ENCODE data around the gene SLC25A42. TPM values are rescaled to one million over a fixed set of nuclear protein-coding genes. Genes with fewer than 3 reads are reported as not detected.

SLC25A42 gene
- polyA plus RNA-seq, 3 donors from 2014 or later: 10.4 to 24.8 (median 12.9) TPM

DNA sequence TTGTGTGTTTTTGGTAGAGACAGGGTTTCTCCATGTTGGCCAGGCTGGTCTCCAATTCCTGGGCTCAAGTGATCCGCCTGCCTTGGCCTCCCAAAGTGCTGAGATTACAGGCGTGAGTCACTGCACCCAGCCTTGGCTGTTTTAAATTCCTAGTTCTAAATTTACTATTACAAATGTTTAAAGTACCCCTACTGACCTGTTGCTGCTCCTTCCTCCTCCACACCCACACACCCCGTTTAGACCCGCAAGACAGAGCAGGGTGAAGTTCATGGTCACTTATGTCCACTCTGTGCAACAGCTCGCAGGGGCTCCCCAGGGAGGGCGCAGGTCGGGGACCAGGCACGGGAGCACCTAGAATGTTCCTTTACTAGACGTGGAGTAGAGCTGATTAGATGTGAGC lies 45.8 kb downstream of the SLC25A42 start:
- no peak for DNase-seq
- Mint-ChIP-seq H3K9me3 (no peaks in the 10 kb centered on the region), H3K4me1 (peaks cover 9 to 17% of the 10 kb centered on the region in 2 donors), H3K27ac (no peak overlapping the region), H3K36me3 (peaks cover 0 to 8% (median 0%) of the 10 kb centered on the region in 3 donors), H3K4me3 (peak overlapping the region in 2 of 5 donors; percentile 10 to 14), H3K27me3 (ENCODE audit: low read depth in 3 of 3) (no peaks in the 10 kb centered on the region)

GRCh38 chr19:19110410-19111135 lies 46.8 kb downstream of the SLC25A42 start:
- Mint-ChIP-seq H3K27me3 (ENCODE audit: low read depth in 3 of 3) (no peaks in the 10 kb centered on the region), H3K36me3 (peaks cover 0 to 8% (median 0%) of the 10 kb centered on the region in 3 donors)

DNA sequence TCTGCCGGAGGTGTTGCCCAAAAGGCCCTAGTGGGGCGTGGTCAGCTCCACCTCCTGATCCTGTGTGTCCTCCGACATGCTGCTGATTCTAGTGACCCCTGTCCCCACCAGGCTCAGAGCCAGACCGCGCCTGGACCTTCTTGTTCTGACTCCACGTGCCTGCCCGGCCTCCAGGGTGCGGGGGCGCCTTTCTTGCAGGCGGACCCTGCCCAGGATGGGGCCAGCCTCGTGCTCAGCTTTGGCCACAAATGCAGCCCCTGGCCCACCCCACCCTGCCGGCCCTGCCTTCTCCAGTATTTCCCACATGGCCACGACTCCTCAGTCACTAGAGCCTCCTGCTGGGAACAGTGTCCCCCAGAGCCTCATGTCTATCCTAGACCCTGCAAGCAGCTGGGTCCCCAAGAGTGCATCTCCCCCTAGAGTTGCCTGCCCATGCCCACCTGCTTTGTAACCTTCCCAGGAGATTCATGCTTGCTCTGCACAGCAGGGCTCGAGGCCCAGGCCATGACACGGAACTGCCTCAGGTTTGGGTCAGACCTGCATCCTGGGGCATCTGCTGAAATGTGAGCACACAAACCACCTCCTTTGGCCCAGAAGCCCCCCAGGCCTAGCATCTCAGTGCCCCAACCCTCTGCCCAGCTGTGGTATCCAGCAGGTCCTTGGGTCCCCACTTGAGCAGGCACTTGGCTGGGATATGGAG lies 47.5 kb downstream of the SLC25A42 start:
- Mint-ChIP-seq H3K4me1 (peaks cover 9 to 15% of the 10 kb centered on the region in 2 donors), H3K36me3 (peaks cover 0 to 8% (median 0%) of the 10 kb centered on the region in 3 donors), H3K9me3 (no peaks in the 10 kb centered on the region), H3K27me3 (ENCODE audit: low read depth in 3 of 3) (no peaks in the 10 kb centered on the region), H3K27ac (no peak overlapping the region), H3K4me3 (no peak overlapping the region)
- no peak for DNase-seq

More at GRCh38 chr19:19110410-19111135, 46.8 kb downstream of the SLC25A42 start:
- Mint-ChIP-seq H3K4me1 (peaks cover 9 to 15% of the 10 kb centered on the region in 2 donors), H3K9me3 (no peaks in the 10 kb centered on the region), H3K4me3 (no peak overlapping the region), H3K27ac (no peak overlapping the region)
- DNase-seq: peak in 2 of 3 donors; percentile 16 to 30

DNA sequence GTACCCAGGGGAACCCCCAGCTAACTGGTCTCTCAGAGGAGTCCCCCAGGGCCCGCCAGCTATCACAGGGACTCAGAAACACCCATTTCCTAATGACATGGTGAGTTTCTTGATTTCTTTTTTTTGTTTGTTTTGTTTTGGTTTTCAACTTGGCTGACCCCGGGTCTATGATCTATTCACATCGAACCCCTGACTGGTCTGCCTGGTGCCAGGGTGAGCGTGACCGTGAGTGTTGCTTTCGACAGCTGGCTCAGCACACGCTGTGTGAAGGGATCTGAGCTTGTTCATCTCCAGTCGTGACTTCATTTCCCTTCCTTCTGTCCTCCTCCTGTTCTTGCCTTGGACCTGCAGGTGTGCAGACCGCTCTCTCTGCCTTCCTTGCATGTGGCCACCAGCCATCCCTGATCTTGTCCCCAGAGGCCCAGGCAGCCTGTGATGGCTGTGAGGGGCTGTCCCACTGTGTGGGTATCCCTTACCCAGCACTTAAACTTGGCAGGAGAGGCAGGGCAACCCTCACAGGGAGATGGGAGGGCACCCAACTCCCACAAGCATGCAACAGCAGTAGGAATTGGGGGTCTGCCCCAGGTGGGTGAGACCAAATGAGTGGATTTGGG lies 48.3 kb downstream of the SLC25A42 start:
- Mint-ChIP-seq H3K9me3 (no peaks in the 10 kb centered on the region), H3K27me3 (ENCODE audit: low read depth in 3 of 3) (no peaks in the 10 kb centered on the region), H3K4me3 (no peak overlapping the region), H3K27ac (peak overlapping the region in 3 of 6 donors; percentile 36 to 64 (median 57)), H3K4me1 (peaks cover 9 to 15% of the 10 kb centered on the region in 2 donors), H3K36me3 (peaks cover 0 to 8% (median 0%) of the 10 kb centered on the region in 3 donors)
- DNase-seq: no peak

GRCh38 chr19:19113040-19113626 lies 49.3 kb downstream of the SLC25A42 start:
- Mint-ChIP-seq H3K36me3 (no peaks in the 10 kb centered on the region), H3K4me1 (peaks cover 9 to 15% of the 10 kb centered on the region in 2 donors), H3K4me3 (no peak overlapping the region), H3K27me3 (ENCODE audit: low read depth in 3 of 3) (no peaks in the 10 kb centered on the region), H3K9me3 (no peaks in the 10 kb centered on the region), H3K27ac (peak overlapping the region in 2 of 6 donors; percentile 11 to 12)
- no peak for DNase-seq

GRCh38 chr19:19115954-19116353 lies 52.2 kb downstream of the SLC25A42 start:
- Mint-ChIP-seq H3K4me1 (peaks cover 9 to 10% of the 10 kb centered on the region in 2 donors), H3K27me3 (ENCODE audit: low read depth in 3 of 3) (no peaks in the 10 kb centered on the region), H3K9me3 (no peaks in the 10 kb centered on the region), H3K4me3 (no peak overlapping the region), H3K36me3 (no peaks in the 10 kb centered on the region), H3K27ac (no peak overlapping the region)
- peak; percentile 28 to 49 (median 39) for DNase-seq

GRCh38 chr19:19119325-19120237 lies 55.8 kb downstream of the SLC25A42 start:
- DNase-seq: no peak
- Mint-ChIP-seq H3K27ac (no peak overlapping the region), H3K27me3 (ENCODE audit: low read depth in 3 of 3) (no peaks in the 10 kb centered on the region), H3K9me3 (peaks cover 0 to 4% (median 0%) of the 10 kb centered on the region in 6 donors), H3K4me1 (no peaks in the 10 kb centered on the region), H3K4me3 (no peak overlapping the region), H3K36me3 (peaks cover 12 to 21% (median 19%) of the 10 kb centered on the region in 3 donors)

DNA sequence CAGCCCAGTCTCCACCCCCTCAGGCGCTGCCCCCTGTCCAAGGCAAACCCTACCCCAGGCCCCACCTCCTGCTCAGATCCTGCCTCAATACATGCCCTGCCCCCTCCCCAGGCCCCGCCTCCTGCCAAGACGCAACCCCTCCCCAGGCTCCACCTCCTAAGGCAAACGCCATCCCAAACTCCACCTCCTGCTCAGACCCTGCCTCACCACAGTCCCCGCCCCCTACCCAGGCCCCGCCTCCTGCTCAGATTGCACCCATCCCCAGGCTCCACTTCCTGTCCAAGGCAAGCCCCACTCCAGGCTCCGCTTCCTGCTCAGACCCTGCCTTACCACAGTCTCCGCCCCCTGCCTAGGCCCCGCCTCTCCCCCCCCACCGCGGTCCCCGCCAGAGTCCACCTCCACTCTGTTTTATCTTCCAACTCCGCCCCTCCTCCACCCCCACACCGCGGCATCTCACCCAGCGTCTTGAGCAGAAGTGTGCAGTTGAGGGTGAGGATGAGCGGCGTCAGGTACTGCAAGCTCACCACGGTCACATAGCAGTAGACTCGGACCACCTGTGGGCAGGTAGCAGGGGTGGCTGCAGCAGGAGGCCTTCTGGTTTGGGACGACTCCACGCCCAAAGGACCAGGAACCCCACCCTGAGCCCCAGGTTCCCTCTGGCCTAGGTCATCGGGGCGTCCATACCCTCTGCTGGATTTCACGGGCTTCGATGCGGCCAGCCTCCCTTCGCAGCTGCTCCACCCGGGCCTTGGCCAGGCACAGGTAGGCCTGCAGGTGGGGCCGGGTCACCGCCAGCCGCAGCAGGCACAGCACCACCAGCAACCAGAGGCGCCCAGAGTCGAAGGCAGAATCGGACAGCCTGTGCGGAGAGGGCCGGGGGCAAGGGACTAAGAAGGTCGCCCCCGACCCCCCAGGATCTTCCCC lies 56.8 kb downstream of the SLC25A42 start:
- Mint-ChIP-seq H3K27me3 (ENCODE audit: low read depth in 3 of 3) (no peaks in the 10 kb centered on the region), H3K27ac (no peak overlapping the region), H3K36me3 (peaks cover 12 to 21% (median 19%) of the 10 kb centered on the region in 3 donors), H3K4me3 (no peak overlapping the region), H3K4me1 (no peaks in the 10 kb centered on the region), H3K9me3 (peaks cover 0 to 4% (median 0%) of the 10 kb centered on the region in 6 donors)
- no peak for DNase-seq

GRCh38 chr19:19121371-19121770 lies 57.6 kb downstream of the SLC25A42 start:
- no peak for DNase-seq
- H3K36me3 Mint-ChIP-seq: peaks cover 12 to 21% (median 19%) of the 10 kb centered on the region in 3 donors
- peaks cover 0 to 4% (median 0%) of the 10 kb centered on the region in 6 donors for H3K9me3 Mint-ChIP-seq
- no peak overlapping the region for H3K4me3 Mint-ChIP-seq
- no peaks in the 10 kb centered on the region for H3K27me3 Mint-ChIP-seq (ENCODE audit: low read depth in 3 of 3)
- no peaks in the 10 kb centered on the region for H3K4me1 Mint-ChIP-seq
- H3K27ac Mint-ChIP-seq: no peak overlapping the region

- no peak for DNase-seq
- Mint-ChIP-seq H3K9me3 (peaks cover 0 to 4% (median 0%) of the 10 kb centered on the region in 6 donors), H3K27me3 (ENCODE audit: low read depth in 3 of 3) (no peaks in the 10 kb centered on the region), H3K36me3 (peaks cover 12 to 21% (median 21%) of the 10 kb centered on the region in 3 donors), H3K4me3 (no peak overlapping the region), H3K27ac (peak overlapping the region in 1 of 6 donors; percentile 15), H3K4me1 (no peaks in the 10 kb centered on the region)
Measured at GRCh38 chr19:19122902-19123301, 59.1 kb downstream of the SLC25A42 start.

DNA sequence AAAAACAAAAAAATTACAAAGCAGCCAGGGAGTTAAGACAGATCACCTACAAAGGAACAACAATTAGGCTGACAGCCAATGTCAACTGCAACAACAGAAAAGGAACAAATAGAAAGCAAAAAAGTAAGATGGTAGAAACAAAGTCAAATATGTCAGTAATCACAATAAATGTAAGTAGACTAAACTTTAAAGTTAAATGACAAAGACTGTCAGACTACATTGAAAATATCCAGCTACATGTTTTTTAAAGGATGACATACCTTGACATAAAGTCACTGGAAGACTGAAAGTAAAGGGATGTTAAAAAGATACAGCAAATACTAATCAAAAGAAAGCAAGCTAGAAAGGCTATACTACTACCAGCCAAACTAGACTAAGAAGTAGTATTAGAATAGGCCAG lies 59.6 kb downstream of the SLC25A42 start:
- no peak for DNase-seq
- Mint-ChIP-seq H3K27ac (no peak overlapping the region), H3K36me3 (peaks cover 12 to 22% (median 21%) of the 10 kb centered on the region in 3 donors), H3K4me3 (no peak overlapping the region), H3K9me3 (peaks cover 0 to 4% (median 0%) of the 10 kb centered on the region in 6 donors), H3K4me1 (no peaks in the 10 kb centered on the region), H3K27me3 (ENCODE audit: low read depth in 3 of 3) (no peaks in the 10 kb centered on the region)

GRCh38 chr19:19126102-19126501 lies 62.3 kb downstream of the SLC25A42 start:
- Mint-ChIP-seq H3K27ac (no peak overlapping the region), H3K27me3 (ENCODE audit: low read depth in 3 of 3) (peaks cover 0 to 3% (median 0%) of the 10 kb centered on the region in 3 donors), H3K4me3 (no peak overlapping the region), H3K4me1 (no peaks in the 10 kb centered on the region), H3K36me3 (peaks cover 12 to 25% (median 24%) of the 10 kb centered on the region in 3 donors), H3K9me3 (peaks cover 0 to 4% (median 0%) of the 10 kb centered on the region in 6 donors)
- no peak for DNase-seq
